ENCODE results near the gene IL20RA.

- TF ChIP-seq POLR2A (IDR thresholded peaks at IDR 0.05) (no peak), CTCF (IDR thresholded peaks at IDR 0.05) (no peak)
Measured at GRCh38 chr6:136980070-136980469, 64.7 kb downstream of the IL20RA start.

All from thyroid gland (tissue), 4 donors.